ENCODE results near the gene PPY.

DNA sequence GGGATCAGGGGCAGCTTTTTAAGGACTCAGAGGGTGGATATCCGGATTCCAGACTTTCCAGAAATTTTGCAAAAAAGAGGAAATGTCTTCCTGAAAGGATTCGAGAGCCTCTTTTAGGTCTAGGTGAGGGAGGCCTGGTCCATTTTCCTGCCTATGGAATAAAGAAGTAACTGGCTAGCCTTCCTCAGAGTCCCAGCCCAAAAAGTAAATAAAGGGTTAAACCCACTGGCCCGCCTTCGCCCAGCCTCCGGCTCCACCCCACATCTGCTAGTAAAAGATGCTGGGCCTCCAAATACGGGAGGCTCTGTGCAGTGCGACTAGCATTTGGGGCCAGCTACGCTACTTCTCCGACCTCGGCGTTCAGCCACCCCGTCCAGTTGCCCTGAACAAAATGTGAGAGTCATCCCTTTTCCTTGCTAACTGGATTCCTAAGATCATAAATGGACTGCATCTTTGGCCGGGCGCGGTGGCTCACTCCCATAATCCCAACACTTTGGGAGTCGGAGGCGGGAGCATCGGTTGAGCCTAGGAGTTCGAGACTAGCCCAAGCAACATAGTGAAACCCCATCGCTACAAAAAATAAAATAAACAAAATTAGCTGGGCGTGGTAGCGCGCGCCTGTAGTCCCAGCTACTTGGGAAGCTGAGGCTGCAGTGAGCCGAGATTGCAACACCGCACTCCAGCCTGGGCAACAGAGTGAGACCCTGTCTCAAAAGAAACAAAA lies 34.1 kb downstream of the PPY start:
- TF ChIP-seq, protein P1, sequence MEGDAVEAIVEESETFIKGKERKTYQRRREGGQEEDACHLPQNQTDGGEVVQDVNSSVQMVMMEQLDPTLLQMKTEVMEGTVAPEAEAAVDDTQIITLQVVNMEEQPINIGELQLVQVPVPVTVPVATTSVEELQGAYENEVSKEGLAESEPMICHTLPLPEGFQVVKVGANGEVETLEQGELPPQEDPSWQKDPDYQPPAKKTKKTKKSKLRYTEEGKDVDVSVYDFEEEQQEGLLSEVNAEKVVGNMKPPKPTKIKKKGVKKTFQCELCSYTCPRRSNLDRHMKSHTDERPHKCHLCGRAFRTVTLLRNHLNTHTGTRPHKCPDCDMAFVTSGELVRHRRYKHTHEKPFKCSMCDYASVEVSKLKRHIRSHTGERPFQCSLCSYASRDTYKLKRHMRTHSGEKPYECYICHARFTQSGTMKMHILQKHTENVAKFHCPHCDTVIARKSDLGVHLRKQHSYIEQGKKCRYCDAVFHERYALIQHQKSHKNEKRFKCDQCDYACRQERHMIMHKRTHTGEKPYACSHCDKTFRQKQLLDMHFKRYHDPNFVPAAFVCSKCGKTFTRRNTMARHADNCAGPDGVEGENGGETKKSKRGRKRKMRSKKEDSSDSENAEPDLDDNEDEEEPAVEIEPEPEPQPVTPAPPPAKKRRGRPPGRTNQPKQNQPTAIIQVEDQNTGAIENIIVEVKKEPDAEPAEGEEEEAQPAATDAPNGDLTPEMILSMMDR (IDR thresholded peaks at IDR 0.05) = no peak
- TF ChIP-seq ZNF138 (CRISPR knock-in tag; conservative IDR thresholded peaks at IDR 0.05) (no peak), ZNF263 (CRISPR knock-in tag; IDR thresholded peaks at IDR 0.05; ENCODE audit: low read depth) (no peak), ESRRA (CRISPR knock-in tag; IDR thresholded peaks at IDR 0.05; ENCODE audit: borderline replicate concordance) (no peak), RELA (CRISPR knock-in tag; IDR thresholded peaks at IDR 0.05; ENCODE audit: borderline replicate concordance) (no peak), ZNF671 (CRISPR knock-in tag; IDR thresholded peaks at IDR 0.05) (no peak), CREM (CRISPR knock-in tag; IDR thresholded peaks at IDR 0.05) (no peak), JUN (CRISPR knock-in tag; IDR thresholded peaks at IDR 0.05) (no peak), NFE2L1 (CRISPR knock-in tag; IDR thresholded peaks at IDR 0.05) (no peak)
- TF ChIP-seq, protein P2, sequence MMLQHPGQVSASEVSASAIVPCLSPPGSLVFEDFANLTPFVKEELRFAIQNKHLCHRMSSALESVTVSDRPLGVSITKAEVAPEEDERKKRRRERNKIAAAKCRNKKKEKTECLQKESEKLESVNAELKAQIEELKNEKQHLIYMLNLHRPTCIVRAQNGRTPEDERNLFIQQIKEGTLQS (CRISPR knock-in tag; conservative IDR thresholded peaks at IDR 0.05) = no peak
- TF ChIP-seq, protein P3, sequence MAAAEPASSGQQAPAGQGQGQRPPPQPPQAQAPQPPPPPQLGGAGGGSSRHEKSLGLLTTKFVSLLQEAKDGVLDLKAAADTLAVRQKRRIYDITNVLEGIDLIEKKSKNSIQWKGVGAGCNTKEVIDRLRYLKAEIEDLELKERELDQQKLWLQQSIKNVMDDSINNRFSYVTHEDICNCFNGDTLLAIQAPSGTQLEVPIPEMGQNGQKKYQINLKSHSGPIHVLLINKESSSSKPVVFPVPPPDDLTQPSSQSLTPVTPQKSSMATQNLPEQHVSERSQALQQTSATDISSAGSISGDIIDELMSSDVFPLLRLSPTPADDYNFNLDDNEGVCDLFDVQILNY (CRISPR knock-in tag; IDR thresholded peaks at IDR 0.05) = no peak
- TF ChIP-seq, protein P4, sequence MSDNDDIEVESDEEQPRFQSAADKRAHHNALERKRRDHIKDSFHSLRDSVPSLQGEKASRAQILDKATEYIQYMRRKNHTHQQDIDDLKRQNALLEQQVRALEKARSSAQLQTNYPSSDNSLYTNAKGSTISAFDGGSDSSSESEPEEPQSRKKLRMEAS (CRISPR knock-in tag; IDR thresholded peaks at IDR 0.05) = no peak
